Measurements from ENCODE around the gene BNIP3. TPM values are rescaled to one million over a fixed set of nuclear protein-coding genes. Genes with fewer than 3 reads are reported as not detected.

Gene BNIP3
- polyA plus RNA-seq (2013, experiment 1 of 2; ENCODE audit: insufficient read length), result 326 TPM
- 327 TPM for polyA plus RNA-seq (2013, experiment 2 of 2; ENCODE audit: insufficient read length)

- peak; percentile 94 for DNase-seq
These were observed at the start of gene BNIP3 for GRCh38 chr10:131981429-131982184. Gene BNIP3, minus strand, starts transcription at chr10:131981923. Its CDS starts 117 bp downstream, at chr10:131981806.

- DNase-seq, result no peak
These were observed 49.3 kb upstream of the BNIP3 start for GRCh38 chr10:132030898-132031463.

GRCh38 chr10:132028706-132029105 lies 47.0 kb upstream of the BNIP3 start:
- DNase-seq, result no peak

- peak; percentile 52 for DNase-seq
These were observed 45.8 kb upstream of the BNIP3 start for GRCh38 chr10:132027423-132027983.

GRCh38 chr10:132023092-132023811 lies 41.5 kb upstream of the BNIP3 start:
- DNase-seq, result peak; percentile 60

GRCh38 chr10:132022241-132022640 lies 40.5 kb upstream of the BNIP3 start:
- no peak for DNase-seq

- no peak for DNase-seq
These were observed 39.9 kb upstream of the BNIP3 start for GRCh38 chr10:132021504-132022143.

- DNase-seq, result no peak
These were observed 39.3 kb upstream of the BNIP3 start for GRCh38 chr10:132021046-132021445.

GRCh38 chr10:132020456-132020855 lies 38.7 kb upstream of the BNIP3 start:
- no peak for DNase-seq

GRCh38 chr10:132019366-132019765 lies 37.6 kb upstream of the BNIP3 start:
- DNase-seq, result no peak

GRCh38 chr10:132018446-132018845 lies 36.7 kb upstream of the BNIP3 start:
- DNase-seq, result no peak

- no peak for DNase-seq
These were observed 34.8 kb upstream of the BNIP3 start for GRCh38 chr10:132016514-132016913.

GRCh38 chr10:132011445-132011844 lies 29.7 kb upstream of the BNIP3 start:
- no peak for DNase-seq

- DNase-seq, result no peak
These were observed 29.3 kb upstream of the BNIP3 start for GRCh38 chr10:132011024-132011423.

- DNase-seq, result no peak
These were observed 28.8 kb upstream of the BNIP3 start for GRCh38 chr10:132010483-132010882.

GRCh38 chr10:132009575-132009974 lies 27.9 kb upstream of the BNIP3 start:
- no peak for DNase-seq

GRCh38 chr10:132007681-132008080 lies 26.0 kb upstream of the BNIP3 start:
- DNase-seq, result no peak

- no peak for DNase-seq
These were observed 25.2 kb upstream of the BNIP3 start for GRCh38 chr10:132006966-132007365.

- no peak for DNase-seq
These were observed 23.4 kb upstream of the BNIP3 start for GRCh38 chr10:132005147-132005546.

GRCh38 chr10:132004052-132004451 lies 22.3 kb upstream of the BNIP3 start:
- no peak for DNase-seq

- DNase-seq, result no peak
These were observed 21.7 kb upstream of the BNIP3 start for GRCh38 chr10:132003282-132003924.

- no peak for DNase-seq
These were observed 20.3 kb upstream of the BNIP3 start for GRCh38 chr10:132002004-132002403.
